ENCODE measurements around the gene CCDC88B. TPM values are rescaled to one million over a fixed set of nuclear protein-coding genes. Genes with fewer than 3 reads are reported as not detected.
A peak's percentile ranks its signal among the peaks of the same experiment; 100 is the strongest.

CCDC88B gene
- total RNA-seq (4.9 TPM in 2 replicates), polyA plus RNA-seq (9.1 and 10.0 TPM in 2 replicates)

GRCh38 chr11:64339754-64340408 lies at the start of gene CCDC88B:
Gene CCDC88B (plus strand): TSS chr11:64340204. CDS start chr11:64340267, 63 bp downstream.
- no peak within 1 kb of the TSS for H2AFZ ChIP-seq
- H3K4me1 ChIP-seq (ENCODE audit: insufficient read depth) = peaks cover 5% of the 10 kb centered on the region
- H4K20me1 ChIP-seq (ENCODE audit: insufficient read depth, poor library complexity, severe bottlenecking) = no peaks in the 10 kb centered on the region
- H3K36me3 ChIP-seq (replicated peaks; ENCODE audit: insufficient read depth, low read depth) = no peaks in the 10 kb centered on the region
- no peak within 1 kb of the TSS for H3K4me2 ChIP-seq
- TF ChIP-seq EZH2phosphoT487 (IDR thresholded peaks at IDR 0.05; ENCODE audit: low read depth, severe bottlenecking, unreplicated experiment) (no peak), CTCF (IDR thresholded peaks at IDR 0.05; ENCODE audit: poor library complexity) (no peak), EZH2 (IDR thresholded peaks at IDR 0.05; ENCODE audit: borderline replicate concordance) (no peak)
- WGBS (ENCODE audit: low lambda C conversion rate, missing lambda C conversion rate) = 91% methylated on average over 10 of the region's 16 CpGs
- H3K27ac ChIP-seq = no peak within 1 kb of the TSS
- no peaks in the 10 kb centered on the region for H3K79me2 ChIP-seq
- H3K9me2 ChIP-seq (replicated peaks; ENCODE audit: insufficient read depth) = no peaks in the 10 kb centered on the region
- no peak within 1 kb of the TSS for H3K4me3 ChIP-seq
- DNase-seq (ENCODE audit: low spot score) = peak; percentile 7
- no peaks in the 10 kb centered on the region for H3K9me3 ChIP-seq (ENCODE audit: low read depth)
- no peaks in the 10 kb centered on the region for H3K27me3 ChIP-seq

GRCh38 chr11:64290352-64291261 lies 49.4 kb upstream of the CCDC88B start:
- Histone ChIP-seq H3K79me2 (no peaks in the 10 kb centered on the region), H3K4me2 (peak overlapping the region; percentile 89), H3K9me3 (ENCODE audit: low read depth) (no peaks in the 10 kb centered on the region), H3K4me3 (no peak overlapping the region), H3K27me3 (peaks cover 59% of the 10 kb centered on the region), H3K36me3 (replicated peaks; ENCODE audit: insufficient read depth, low read depth) (no peaks in the 10 kb centered on the region), H2AFZ (no peak overlapping the region), H4K20me1 (ENCODE audit: insufficient read depth, poor library complexity, severe bottlenecking) (no peaks in the 10 kb centered on the region), H3K4me1 (ENCODE audit: insufficient read depth) (peaks cover 10% of the 10 kb centered on the region), H3K27ac (no peak overlapping the region), H3K9me2 (replicated peaks; ENCODE audit: insufficient read depth) (no peaks in the 10 kb centered on the region)
- DNase-seq (ENCODE audit: low spot score) = no peak
- TF ChIP-seq EZH2phosphoT487 (IDR thresholded peaks at IDR 0.05; ENCODE audit: low read depth, severe bottlenecking, unreplicated experiment) = no peak
- no peak for TF ChIP-seq CTCF (IDR thresholded peaks at IDR 0.05; ENCODE audit: poor library complexity)
- TF ChIP-seq EZH2 (IDR thresholded peaks at IDR 0.05; ENCODE audit: borderline replicate concordance) = no peak
- 47% methylated on average over 10 of the region's 10 CpGs for WGBS (ENCODE audit: low lambda C conversion rate, missing lambda C conversion rate)

- TF ChIP-seq EZH2 (IDR thresholded peaks at IDR 0.05; ENCODE audit: borderline replicate concordance) = peak; percentile 67
- TF ChIP-seq EZH2phosphoT487 (IDR thresholded peaks at IDR 0.05; ENCODE audit: low read depth, severe bottlenecking, unreplicated experiment) = no peak
- TF ChIP-seq CTCF (IDR thresholded peaks at IDR 0.05; ENCODE audit: poor library complexity) = no peak
- peak within 1 kb of the TSS; percentile 23 for H3K4me3 ChIP-seq
- peaks cover 6% of the 10 kb centered on the region for H3K4me1 ChIP-seq (ENCODE audit: insufficient read depth)
- no peaks in the 10 kb centered on the region for H3K36me3 ChIP-seq (replicated peaks; ENCODE audit: insufficient read depth, low read depth)
- WGBS (ENCODE audit: low lambda C conversion rate, missing lambda C conversion rate) = 4% methylated on average over 22 of the region's 45 CpGs
- peak within 1 kb of the TSS; percentile 89 for H3K4me2 ChIP-seq
- H3K9me3 ChIP-seq (ENCODE audit: low read depth) = no peaks in the 10 kb centered on the region
- H3K9me2 ChIP-seq (replicated peaks; ENCODE audit: insufficient read depth) = no peaks in the 10 kb centered on the region
- H3K79me2 ChIP-seq = no peaks in the 10 kb centered on the region
- H3K27ac ChIP-seq = no peak within 1 kb of the TSS
- no peak for DNase-seq (ENCODE audit: low spot score)
- H4K20me1 ChIP-seq (ENCODE audit: insufficient read depth, poor library complexity, severe bottlenecking) = no peaks in the 10 kb centered on the region
- no peak within 1 kb of the TSS for H2AFZ ChIP-seq
- peaks cover 66% of the 10 kb centered on the region for H3K27me3 ChIP-seq
These were observed 48.7 kb upstream of the CCDC88B start, which contains the start of gene KCNK4 for GRCh38 chr11:64291262-64291751. Gene KCNK4 (plus strand): TSS chr11:64291302. CDS start chr11:64293019, 1,717 bp downstream.
